ENCODE results near the gene RNF135.

DNA sequence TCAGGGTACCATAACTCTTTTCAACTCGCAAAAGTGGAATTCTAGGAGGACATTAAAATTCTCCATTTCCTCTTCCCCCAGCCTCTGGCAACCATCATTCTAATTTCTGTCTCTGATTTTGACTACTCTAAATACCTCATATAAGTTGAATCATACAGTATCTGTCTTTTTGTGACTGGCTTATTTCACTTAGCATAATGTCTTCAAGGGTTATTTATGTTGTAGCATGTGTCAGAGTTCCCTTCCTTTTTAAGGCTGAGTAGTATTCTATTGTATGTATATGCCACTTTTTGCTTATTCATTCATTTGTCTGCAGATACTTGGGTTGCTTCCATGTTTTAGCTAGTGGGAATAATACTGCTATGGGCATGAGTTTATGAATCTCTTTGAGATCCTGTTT lies 12.0 kb downstream of the RNF135 start:
- no peak for TF ChIP-seq POLR2A (IDR thresholded peaks at IDR 0.05; ENCODE audit: low read length)
- no peak for TF ChIP-seq GATA1 (IDR thresholded peaks at IDR 0.05; ENCODE audit: low read depth, low read length)
